CD4-positive, alpha-beta T cell (primary cell): ENCODE results near the gene HSF2BP. TPM values are rescaled to one million over a fixed set of nuclear protein-coding genes. Genes with fewer than 3 reads are reported as not detected.
"Not testable (repeated sequence)": the region's sequence is repeated elsewhere in the genome, so short reads cannot be mapped to it uniquely, and the experiment has no call there.

Source experiments
- ATAC-seq: fragments of 200-7000 bp; cut with Tn5 transposase; one replicate; pipeline ENCODE4 v1.10.0; 2022; ENCODE audit warnings: mild to moderate bottlenecking; ENCODE audit not compliant: poor library complexity
- CTCF ChIA-PET: fragments of 350-600 bp; sonication (Branson Sonifier 250); formaldehyde crosslinking; loops from one replicate; lab custom pipeline; 2021; ENCODE audit warnings: antibody characterized with exemption, inconsistent platforms; lab: Charles Lee
- POLR2A ChIA-PET: fragments of 350-600 bp; sonication (Branson Sonifier 250); formaldehyde crosslinking; loops from one replicate; lab custom pipeline; 2021; ENCODE audit warnings: antibody characterized with exemption, inconsistent platforms; lab: Charles Lee
- DNase-seq, 14 experiments: peaks; one replicate each; pipeline ENCODE4 v3.0.0-alpha.2; 2013 to 2020; ENCODE audit warnings: mixed read lengths in 2 of 14
- H3K27ac ChIP-seq, 2 donors: one replicate each; pipeline versions ENCODE4 v1.5.1 to v1.7.0; 2013; ENCODE audit warnings: low read length in 2 of 2, low read depth in 1 of 2, mild to moderate bottlenecking in 1 of 2
- H3K27me3 ChIP-seq, 2 experiments: 1 replicate in 1 of 2; 2 replicates in 1 of 2; pipeline versions ENCODE4 v1.6.1 to v1.7.0; 2013; ENCODE audit warnings: low read length in 2 of 2, control low read depth in 1 of 2, mild to moderate bottlenecking in 1 of 2, moderate library complexity in 1 of 2; ENCODE audit not compliant: insufficient read depth in 2 of 2, control insufficient read depth in 1 of 2
- H3K36me3 ChIP-seq: one replicate; pipeline ENCODE4 v1.6.1; 2013; ENCODE audit warnings: low read length, control low read depth; ENCODE audit not compliant: insufficient read depth
- H3K4me1 ChIP-seq: one replicate; pipeline ENCODE4 v1.6.1; 2013; ENCODE audit warnings: low read length, control low read depth; ENCODE audit not compliant: insufficient read depth
- H3K4me3 ChIP-seq: one replicate; pipeline ENCODE4 v1.5.1; 2013; ENCODE audit warnings: mild to moderate bottlenecking, low read length, moderate library complexity
- H3K9me3 ChIP-seq, 2 experiments: 1 replicate in 1 of 2; 2 replicates in 1 of 2; pipeline versions ENCODE4 v1.6.1 to v1.7.0; 2013; ENCODE audit warnings: low read length in 2 of 2, mild to moderate bottlenecking in 2 of 2, control low read depth in 1 of 2, moderate library complexity in 1 of 2; ENCODE audit not compliant: control insufficient read depth in 1 of 2, insufficient read depth in 1 of 2
- H3K27ac Mint-ChIP-seq: one replicate; pipeline ENCODE4 v1.8.0; 2020; ENCODE audit warnings: mixed read lengths
- H3K27me3 Mint-ChIP-seq: one replicate; pipeline ENCODE4 v1.8.0; 2021; ENCODE audit warnings: mixed read lengths
- H3K36me3 Mint-ChIP-seq: one replicate; pipeline ENCODE4 v1.8.0; 2021; ENCODE audit warnings: low read depth, mixed read lengths
- H3K4me1 Mint-ChIP-seq: one replicate; pipeline ENCODE4 v1.8.0; 2021; ENCODE audit warnings: low read depth, mixed read lengths
- H3K4me3 Mint-ChIP-seq: one replicate; pipeline ENCODE4 v1.8.0; 2020; ENCODE audit warnings: mild to moderate bottlenecking, mixed read lengths
- H3K9me3 Mint-ChIP-seq: one replicate; pipeline ENCODE4 v1.8.0; 2020; ENCODE audit warnings: mixed read lengths
- CTCF ChIP-seq: fragments of 200-600 bp; IDR thresholded peaks from one replicate; pipeline ENCODE4 v1.8.0; 2022; ENCODE audit warnings: antibody characterized with exemption, mild to moderate bottlenecking
- intact Hi-C, 2 experiments: fragments of 100-400 bp; cut with DNase I in 1 of 2; cut with micrococcal nuclease in 1 of 2; formaldehyde crosslinking; loops; one replicate each; pipeline versions ENCODE4 v1.15.1 to v1.9.0; 2023 to 2025; cut with DNase I, micrococcal nuclease
- total RNA-seq, 174 experiments: library from RNA in 2 of 174; stranded (reverse) in 2 of 174; gene quantifications; one replicate each; pipeline ENCODE4 v1.2.3 and lab custom pipeline; 2021 to 2026

Gene HSF2BP
- total RNA-seq, 2 experiments from 2014 or later = 0.59 to 0.93 TPM

GRCh38 chr21:43619856-43620255 is 39.4 kb downstream of the HSF2BP start:
- CTCF ChIA-PET = no interaction called here
- ATAC-seq (no peak), DNase-seq (no peak)
- H3K27me3 ChIP-seq = no peaks in the 10 kb centered on the region
- peaks cover 3 to 11% of the 10 kb centered on the region in 2 experiments for H3K9me3 ChIP-seq
- Mint-ChIP-seq H3K4me1 (no peaks in the 10 kb centered on the region), H3K4me3 (no peak overlapping the region), H3K27me3 (no peaks in the 10 kb centered on the region), H3K9me3 (no peaks in the 10 kb centered on the region), H3K27ac (no peak overlapping the region), H3K36me3 (peaks cover 14% of the 10 kb centered on the region)
- no peak for TF ChIP-seq CTCF
- POLR2A ChIA-PET = no interaction called here
- intact Hi-C loops = no loop called here
- no peak overlapping the region for H3K4me3 ChIP-seq
- H3K4me1 ChIP-seq = no peaks in the 10 kb centered on the region
- no peaks in the 10 kb centered on the region for H3K36me3 ChIP-seq
- H3K27ac ChIP-seq = no peak overlapping the region

- intact Hi-C loops = no loop called here
- peaks cover 3 to 11% of the 10 kb centered on the region in 2 experiments for H3K9me3 ChIP-seq
- no peak overlapping the region for H3K27ac Mint-ChIP-seq
- H3K9me3 Mint-ChIP-seq = no peaks in the 10 kb centered on the region
- H3K4me1 ChIP-seq = no peaks in the 10 kb centered on the region
- no peaks in the 10 kb centered on the region for H3K27me3 ChIP-seq
- no peaks in the 10 kb centered on the region for H3K27me3 Mint-ChIP-seq
- ChIA-PET POLR2A (no interaction called here), CTCF (no interaction called here)
- peaks cover 14% of the 10 kb centered on the region for H3K36me3 Mint-ChIP-seq
- no peak for DNase-seq
- no peaks in the 10 kb centered on the region for H3K4me1 Mint-ChIP-seq
- no peaks in the 10 kb centered on the region for H3K36me3 ChIP-seq
- H3K4me3 ChIP-seq = no peak overlapping the region
- no peak for TF ChIP-seq CTCF
- no peak for ATAC-seq
- H3K4me3 Mint-ChIP-seq = no peak overlapping the region
- no peak overlapping the region for H3K27ac ChIP-seq
These were observed 39.9 kb downstream of the HSF2BP start for GRCh38 chr21:43619344-43619743.

- Mint-ChIP-seq H3K4me3 (no peak overlapping the region), H3K27me3 (no peaks in the 10 kb centered on the region), H3K4me1 (no peaks in the 10 kb centered on the region), H3K36me3 (peaks cover 14% of the 10 kb centered on the region), H3K27ac (no peak overlapping the region), H3K9me3 (no peaks in the 10 kb centered on the region)
- Histone ChIP-seq H3K27me3 (no peaks in the 10 kb centered on the region), H3K9me3 (peaks cover 3 to 11% of the 10 kb centered on the region in 2 experiments), H3K36me3 (no peaks in the 10 kb centered on the region), H3K4me3 (no peak overlapping the region), H3K4me1 (no peaks in the 10 kb centered on the region), H3K27ac (no peak overlapping the region)
- DNase-seq (no peak), ATAC-seq (no peak)
- CTCF ChIA-PET = no interaction called here
- intact Hi-C loops = no loop called here
- TF ChIP-seq CTCF = no peak
- POLR2A ChIA-PET = no interaction called here
These were observed 40.3 kb downstream of the HSF2BP start for GRCh38 chr21:43618940-43619339.

- H3K4me3 ChIP-seq, intact Hi-C loops, H3K4me1 ChIP-seq, H3K9me3 Mint-ChIP-seq, H3K27ac ChIP-seq, H3K27me3 ChIP-seq, H3K4me1 Mint-ChIP-seq, POLR2A ChIA-PET, H3K4me3 Mint-ChIP-seq, H3K27ac Mint-ChIP-seq, H3K36me3 ChIP-seq, DNase-seq, CTCF ChIA-PET, ATAC-seq, H3K27me3 Mint-ChIP-seq: not testable (repeated sequence)
- peaks cover 3 to 11% of the 10 kb centered on the region in 2 experiments for H3K9me3 ChIP-seq
- peaks cover 14% of the 10 kb centered on the region for H3K36me3 Mint-ChIP-seq
These were observed 42.4 kb downstream of the HSF2BP start for GRCh38 chr21:43616861-43617260.
